G401 (cell line): ENCODE data around the gene TNF. TPM values are rescaled to one million over a fixed set of nuclear protein-coding genes. Genes with fewer than 3 reads are reported as not detected.
A peak's percentile ranks its signal among the peaks of the same experiment; 100 is the strongest.
"Not testable (repeated sequence)": the region's sequence is repeated elsewhere in the genome, so short reads cannot be mapped to it uniquely, and the experiment has no call there.

ENCODE experiments used
- DNase-seq: peaks from one replicate; pipeline ENCODE4 v3.0.0-alpha.2; 2015; ENCODE audit warnings: low spot score
- in situ Hi-C: cut with HindIII; loops from 2 replicates; pipeline ENCODE4 v1.10.0; 2016; ENCODE audit warnings: low sequenced_read_pairs, mixed read lengths
- total RNA-seq: library from RNA; depleted of rRNA; stranded (reverse); fragments of >200 nt; shearing (Covaris generic); gene quantifications from 2 replicates; pipeline ENCODE4 v1.2.3, GENCODE V29; 2014

Gene TNF
- total RNA-seq, 1 experiment from 2014 or later = 0.14 TPM

- in situ Hi-C loops = loop anchor here (5.0 kb wide), 1 partner anchor 40 kb away; the partner anchor contains the start of gene LTB
- peak; percentile 98 for DNase-seq
Measured at GRCh38 chr6:31541658-31542521, 33.5 kb upstream of the TNF start, which contains the start of gene DDX39B. TSS of gene DDX39B (minus strand) at chr6:31542003. CDS start at chr6:31540532, 1,471 bp downstream.

GRCh38 chr6:31543639-31544038 lies 31.7 kb upstream of the TNF start:
- DNase-seq = no peak
- in situ Hi-C loops = loop anchor here (5.0 kb wide), 1 partner anchor 39 kb away; the partner anchor contains the start of gene LTB

- in situ Hi-C loops = loop anchor here (5.0 kb wide), 1 partner anchor 38 kb away; the partner anchor contains the start of gene LTB
Measured at GRCh38 chr6:31544676-31545075, 30.7 kb upstream of the TNF start.

DNA sequence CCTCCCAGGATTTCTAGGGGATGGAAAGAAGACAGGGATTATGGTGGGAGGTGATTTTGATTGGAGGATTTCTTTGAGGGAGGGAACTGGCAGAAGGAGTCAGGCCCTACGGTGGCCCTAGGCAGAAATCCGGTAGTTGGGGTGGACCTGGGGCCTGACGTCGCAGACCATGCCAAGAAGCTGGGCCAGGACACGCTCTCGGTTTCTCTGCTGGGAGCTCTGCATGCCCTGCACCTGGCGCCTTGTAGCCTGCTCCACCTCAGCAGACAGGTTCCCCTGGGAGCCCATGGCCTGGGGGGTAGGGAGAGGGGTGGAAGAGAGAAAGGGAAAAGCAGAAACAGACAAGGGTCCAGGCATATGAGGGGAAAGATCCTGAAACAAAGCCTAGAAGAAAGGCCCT lies 30.1 kb upstream of the TNF start:
- no peak for DNase-seq
- in situ Hi-C loops = no loop called here

More at GRCh38 chr6:31544676-31545075, 30.7 kb upstream of the TNF start:
- DNase-seq = no peak

GRCh38 chr6:31546339-31546957 lies 28.9 kb upstream of the TNF start, which contains the start of gene ATP6V1G2:
TSS of gene ATP6V1G2 (minus strand) at chr6:31546608. CDS start at chr6:31546559, 49 bp downstream.
- in situ Hi-C loops = no loop called here
- peak; percentile 100 for DNase-seq

DNA sequence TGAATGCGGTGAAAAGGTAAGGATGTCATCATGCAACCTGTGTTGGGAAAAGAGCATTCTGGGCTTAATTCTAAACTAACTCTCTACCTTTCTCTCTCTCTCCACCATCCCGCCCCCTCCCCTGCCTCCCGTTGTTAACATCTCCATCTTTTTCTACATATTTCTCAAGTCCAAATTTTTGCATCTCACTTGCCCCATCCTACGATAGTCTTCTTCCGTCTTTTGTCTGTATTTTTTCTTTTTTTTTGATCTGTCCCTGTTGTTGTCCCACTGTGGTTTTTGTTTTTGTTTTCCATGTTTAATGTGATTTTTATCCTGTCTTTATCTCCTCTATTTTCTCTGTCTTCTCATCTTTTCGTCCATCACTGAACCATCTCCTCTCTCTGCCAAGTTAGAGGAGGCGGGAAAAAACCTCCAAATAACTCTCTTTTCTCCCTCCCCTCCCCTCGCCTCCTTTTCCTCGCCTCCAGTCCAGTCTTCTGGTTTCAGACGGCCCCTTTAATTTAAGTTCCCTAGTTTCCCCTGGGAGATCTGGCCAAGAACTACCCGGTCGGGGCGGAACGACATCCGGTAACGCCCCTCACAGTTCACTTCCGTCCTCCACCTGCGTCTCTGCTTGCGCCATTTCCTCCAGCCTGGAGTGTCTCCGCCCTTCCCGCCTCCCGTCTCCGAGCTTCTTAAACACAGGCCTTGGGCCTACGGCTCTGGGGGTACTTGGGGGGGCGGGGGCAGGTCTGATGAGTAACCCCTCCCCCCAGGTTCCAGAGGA lies 28.2 kb upstream of the TNF start, which contains the start of gene NFKBIL1:
TSS of gene NFKBIL1 (plus strand) at position 651 of the 769 bp plus-strand sequence. CDS start at position 738, 87 bp downstream.
- DNase-seq = peak; percentile 99
- in situ Hi-C loops = no loop called here

DNA sequence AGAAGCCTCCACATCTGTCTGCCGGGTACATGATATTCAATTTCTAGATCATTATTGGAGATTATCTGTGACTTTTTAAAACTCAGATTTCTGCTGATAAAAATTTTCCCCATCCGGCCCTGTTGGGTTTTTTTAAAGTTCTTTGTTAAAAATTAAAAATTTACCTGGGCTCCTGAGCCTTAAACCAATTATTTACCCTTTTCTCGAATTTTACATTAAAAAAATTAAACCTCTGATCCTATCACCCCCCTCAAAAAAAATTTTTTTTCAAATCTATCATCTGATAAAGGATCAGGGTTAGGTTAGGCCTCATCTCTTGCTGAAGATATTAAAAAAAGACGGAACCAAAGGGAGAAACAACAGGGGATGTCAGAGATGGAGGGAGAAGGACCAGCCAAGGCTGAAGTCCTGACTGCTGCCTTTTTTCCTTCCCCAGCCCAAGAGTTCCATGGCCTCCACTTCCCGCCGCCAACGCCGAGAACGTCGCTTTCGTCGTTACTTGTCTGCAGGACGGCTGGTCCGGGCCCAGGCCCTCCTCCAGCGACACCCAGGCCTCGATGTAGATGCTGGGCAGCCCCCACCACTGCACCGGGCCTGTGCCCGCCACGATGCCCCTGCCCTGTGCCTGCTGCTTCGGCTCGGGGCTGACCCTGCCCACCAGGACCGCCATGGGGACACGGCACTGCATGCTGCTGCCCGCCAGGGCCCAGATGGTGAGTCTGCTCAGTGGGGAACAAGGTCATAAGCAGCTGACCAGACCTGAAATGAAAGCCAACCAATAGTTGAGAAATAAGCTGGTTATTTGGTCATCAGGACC lies 27.4 kb upstream of the TNF start:
- DNase-seq = no peak
- in situ Hi-C loops = no loop called here

GRCh38 chr6:31548544-31548873 lies 26.9 kb upstream of the TNF start:
- no peak for DNase-seq
- in situ Hi-C loops = no loop called here

DNA sequence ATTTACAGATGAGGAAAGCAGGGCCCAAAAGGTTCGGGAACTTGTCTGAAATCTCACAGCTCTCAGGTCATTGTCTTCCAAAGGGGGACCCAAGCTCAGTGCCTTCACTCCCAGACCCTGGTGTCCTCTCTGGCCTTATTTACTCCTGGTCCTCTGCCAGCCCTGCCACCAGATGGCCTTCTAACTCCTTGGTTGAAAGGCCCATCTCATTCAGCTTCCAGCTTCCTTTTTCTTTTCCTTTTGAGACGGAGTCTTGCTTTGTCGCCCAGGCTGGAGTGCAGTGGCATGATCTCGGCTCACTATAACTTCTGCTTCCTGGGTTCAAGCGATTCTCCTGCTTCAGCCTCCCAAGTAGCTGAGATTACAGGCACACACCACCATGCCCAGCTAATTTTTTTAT lies 24.0 kb upstream of the TNF start:
- in situ Hi-C loops = not testable (repeated sequence)
- peak; percentile 65 for DNase-seq

GRCh38 chr6:31556307-31556706 lies 19.1 kb upstream of the TNF start:
- DNase-seq = no peak
- in situ Hi-C loops = no loop called here

DNA sequence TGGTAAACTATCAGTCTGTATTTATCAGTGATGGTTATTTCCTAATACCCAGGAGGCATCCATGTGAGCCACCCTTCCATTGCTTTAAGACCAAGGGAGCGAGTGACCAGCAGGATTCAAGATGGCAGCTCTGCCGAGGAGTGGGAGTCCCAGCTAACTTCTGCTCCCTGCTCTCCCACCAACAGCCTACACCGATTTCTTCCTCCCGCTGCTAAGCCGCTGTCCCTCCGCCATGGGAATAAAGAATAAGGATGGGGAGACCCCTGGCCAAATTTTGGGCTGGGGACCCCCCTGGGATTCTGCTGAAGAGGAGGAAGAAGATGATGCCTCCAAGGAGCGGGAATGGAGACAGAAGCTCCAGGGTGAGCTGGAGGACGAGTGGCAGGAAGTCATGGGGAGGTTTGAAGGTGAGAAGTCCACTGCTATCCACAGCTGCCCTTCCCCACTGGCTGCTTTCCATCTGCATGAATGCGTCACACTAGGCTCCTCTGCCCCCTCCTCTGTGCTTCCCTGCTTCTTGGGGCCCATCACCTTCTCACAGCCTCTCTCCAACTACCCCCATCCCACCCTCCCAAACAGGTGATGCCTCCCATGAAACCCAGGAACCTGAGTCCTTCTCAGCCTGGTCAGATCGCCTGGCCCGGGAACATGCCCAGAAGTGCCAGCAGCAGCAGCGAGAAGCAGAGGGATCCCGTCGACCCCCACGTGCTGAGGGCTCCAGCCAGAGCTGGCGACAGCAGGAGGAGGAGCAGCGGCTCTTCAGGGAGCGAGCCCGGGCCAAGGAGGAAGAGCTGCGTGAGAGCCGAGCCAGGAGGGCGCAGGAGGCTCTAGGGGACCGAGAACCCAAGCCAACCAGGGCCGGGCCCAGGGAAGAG lies 17.7 kb upstream of the TNF start:
- in situ Hi-C loops = no loop called here
- no peak for DNase-seq

DNA sequence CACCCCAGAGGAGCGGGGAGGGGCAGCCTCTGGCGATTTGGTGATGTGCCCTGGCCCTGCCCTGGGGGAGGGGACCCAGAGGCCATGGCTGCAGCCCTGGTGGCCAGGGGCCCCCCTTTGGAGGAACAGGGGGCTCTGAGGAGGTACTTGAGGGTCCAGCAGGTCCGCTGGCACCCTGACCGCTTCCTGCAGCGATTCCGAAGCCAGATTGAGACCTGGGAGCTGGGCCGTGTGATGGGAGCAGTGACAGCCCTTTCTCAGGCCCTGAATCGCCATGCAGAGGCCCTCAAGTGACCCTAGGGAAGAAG lies 17.1 kb upstream of the TNF start:
- in situ Hi-C loops = no loop called here
- DNase-seq = no peak

DNA sequence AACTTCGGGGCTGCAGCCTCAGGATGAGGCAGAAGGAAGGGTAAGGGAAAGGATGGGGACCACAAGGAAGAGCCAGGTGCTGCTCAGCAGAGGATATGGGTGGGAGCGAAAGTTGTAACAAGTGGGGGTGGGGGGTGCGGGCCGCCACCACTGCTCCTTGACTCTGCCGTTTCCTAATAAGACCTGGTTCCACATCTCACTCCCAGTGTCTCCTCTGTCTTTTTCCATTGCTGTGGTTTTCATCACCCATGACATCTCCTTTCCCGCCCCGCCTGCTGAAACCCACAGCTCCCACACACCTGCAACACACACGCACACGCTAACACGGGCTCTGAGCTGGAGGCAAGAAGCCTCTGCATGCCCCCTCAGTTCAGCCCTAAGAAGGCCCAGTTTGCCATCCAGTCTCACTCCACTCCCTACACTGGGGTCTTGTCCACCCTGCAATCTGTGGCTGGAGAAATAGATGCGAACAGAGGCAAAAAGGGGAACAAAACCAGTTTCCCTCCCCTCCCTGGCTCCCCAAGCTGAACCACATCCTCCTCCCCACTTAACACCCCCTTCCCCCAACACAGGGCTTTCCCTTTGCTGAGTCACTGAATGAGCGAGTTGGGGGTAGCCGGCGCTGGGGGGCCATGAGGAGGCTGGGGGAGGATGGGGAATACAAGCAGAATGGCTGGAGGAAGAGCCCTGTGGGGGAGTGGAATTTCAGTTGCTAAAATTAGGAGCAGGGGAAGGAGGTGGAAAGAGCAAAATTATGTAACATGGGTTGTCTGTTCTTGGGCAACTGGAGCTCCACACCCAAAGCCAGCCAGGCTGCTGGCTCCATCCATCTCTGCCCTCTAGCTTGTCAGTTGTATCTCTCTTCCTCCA lies 16.5 kb upstream of the TNF start:
- DNase-seq = no peak
- in situ Hi-C loops = no loop called here

- in situ Hi-C loops = no loop called here
- DNase-seq = no peak
Measured at GRCh38 chr6:31559606-31559957, 15.8 kb upstream of the TNF start.

DNA sequence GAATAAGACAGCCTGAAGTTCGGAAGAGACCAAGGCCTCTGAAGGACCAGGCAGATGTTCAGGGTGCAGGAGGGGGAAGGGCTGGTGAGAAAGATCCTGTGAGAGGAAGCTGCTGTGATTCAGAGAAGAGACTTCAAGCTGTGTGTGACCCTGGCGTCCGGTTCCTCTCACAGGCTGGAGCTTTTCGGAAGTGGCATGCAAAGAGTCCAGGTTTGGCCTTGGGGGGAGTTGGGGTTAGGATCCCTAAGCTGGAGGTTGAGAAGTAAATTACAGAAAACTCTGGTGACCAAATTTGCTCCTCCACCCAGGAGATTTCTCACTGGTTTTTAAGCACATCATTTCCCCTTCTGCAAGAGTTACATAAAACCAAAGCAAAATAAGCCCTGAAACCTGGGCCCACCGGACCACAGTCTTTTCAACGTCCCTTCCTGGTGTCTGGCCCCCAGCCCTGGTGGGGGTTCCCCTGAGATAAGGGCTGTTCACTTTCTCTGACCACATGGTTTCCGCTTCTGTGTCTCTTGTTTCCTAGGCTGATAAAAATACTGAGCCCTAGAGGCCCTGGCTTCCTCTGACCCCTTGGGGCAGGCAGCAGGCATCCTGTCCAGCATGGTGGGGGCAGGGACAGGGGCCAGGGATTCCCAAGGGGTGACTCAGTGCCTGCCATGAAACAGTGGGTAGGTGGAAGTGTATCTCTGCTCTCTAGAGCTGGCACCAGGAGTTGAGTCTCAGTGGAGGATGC lies 15.2 kb upstream of the TNF start:
- no peak for DNase-seq
- in situ Hi-C loops = no loop called here

DNA sequence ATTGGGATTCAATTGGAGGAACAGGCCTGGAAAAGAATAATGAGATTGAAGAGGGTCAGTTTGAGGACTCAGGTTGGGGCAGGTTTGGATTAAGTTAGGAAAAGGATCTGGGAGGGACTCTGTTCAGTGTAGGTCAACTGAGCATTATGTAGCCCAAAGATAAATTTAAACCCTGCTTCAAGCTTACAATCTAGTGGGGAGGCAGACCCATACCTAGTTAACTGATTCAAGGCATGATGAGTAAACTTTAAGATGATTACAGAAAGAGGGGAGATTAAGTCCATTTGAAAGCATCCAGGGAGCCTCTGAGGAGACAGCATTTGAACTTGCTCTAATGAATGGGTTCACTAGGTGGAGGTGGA lies 14.7 kb upstream of the TNF start:
- in situ Hi-C loops = no loop called here
- no peak for DNase-seq
